Gastroesophageal sphincter (tissue), 3 donors: Measurements from ENCODE around the gene SPDYE2.
"Not testable (repeated sequence)": the region's sequence is repeated elsewhere in the genome, so short reads cannot be mapped to it uniquely, and the experiment has no call there.

ENCODE experiments used
- EP300 ChIP-seq: sonication (generic); formaldehyde crosslinking; IDR thresholded peaks from one replicate; pipeline ENCODE4 v1.6.1; 2017; ENCODE audit warnings: antibody characterized with exemption, mild to moderate bottlenecking
- POLR2A ChIP-seq, 2 donors: fragments of 450-650 bp; IDR thresholded peaks; one replicate each; pipeline ENCODE4 v1.6.1; 2017; ENCODE audit warnings: antibody characterized with exemption in 2 of 2, mild to moderate bottlenecking in 2 of 2, moderate library complexity in 1 of 2
- POLR2AphosphoS5 ChIP-seq: sonication (generic); formaldehyde crosslinking; IDR thresholded peaks from one replicate; pipeline ENCODE4 v1.6.1; 2017; ENCODE audit warnings: antibody characterized with exemption
- TF ChIP-seq, protein P1 (sequence below), 4 experiments: fragments of 200-600 bp in 2 of 4; fragments of 450-650 bp in 2 of 4; sonication (generic) in 1 of 4; IDR thresholded peaks; one replicate each; pipeline ENCODE4 v1.5.1; 2017 to 2019; ENCODE audit warnings: antibody characterized with exemption in 4 of 4, mild to moderate bottlenecking in 2 of 4, moderate library complexity in 2 of 4

DNA sequence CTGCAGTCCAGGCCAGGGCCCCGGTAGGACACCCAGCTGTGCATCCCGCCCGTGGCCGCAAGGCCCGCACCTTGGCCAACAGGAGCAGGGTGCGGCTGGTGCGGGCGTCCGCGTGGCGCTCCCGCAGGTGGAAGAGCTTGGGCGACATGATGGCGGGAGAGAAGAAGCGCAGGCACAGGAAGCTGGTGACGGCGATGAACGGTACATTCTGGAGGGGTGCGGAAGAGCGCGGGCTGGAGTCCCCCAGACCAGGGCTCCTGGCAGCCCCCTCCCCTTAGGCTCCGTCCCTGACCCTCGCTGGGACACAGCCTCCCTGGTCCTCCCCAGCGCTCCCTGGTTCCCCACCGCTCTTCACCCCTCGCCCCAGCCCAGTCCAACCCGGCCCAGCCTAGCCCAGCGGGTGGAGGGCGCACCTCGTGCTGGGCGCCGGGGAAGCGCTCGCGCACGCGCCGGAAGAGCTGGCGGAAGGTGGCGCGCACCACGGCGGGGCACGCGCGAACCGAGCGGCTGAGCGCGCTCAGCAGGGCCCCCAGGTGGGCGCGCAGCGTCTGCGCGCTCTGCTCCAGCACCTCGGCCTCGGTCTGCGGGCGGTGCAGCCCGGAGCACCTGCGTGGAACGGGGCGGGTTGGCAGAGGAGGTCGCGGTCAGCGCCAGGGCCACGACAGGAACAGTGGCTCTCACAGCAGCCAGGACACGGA is 42.8 kb downstream of the SPDYE2 start:
- TF ChIP-seq POLR2AphosphoS5; POLR2A (IDR thresholded peaks at IDR 0.05); EP300: not testable (repeated sequence)
- TF ChIP-seq, protein P1, sequence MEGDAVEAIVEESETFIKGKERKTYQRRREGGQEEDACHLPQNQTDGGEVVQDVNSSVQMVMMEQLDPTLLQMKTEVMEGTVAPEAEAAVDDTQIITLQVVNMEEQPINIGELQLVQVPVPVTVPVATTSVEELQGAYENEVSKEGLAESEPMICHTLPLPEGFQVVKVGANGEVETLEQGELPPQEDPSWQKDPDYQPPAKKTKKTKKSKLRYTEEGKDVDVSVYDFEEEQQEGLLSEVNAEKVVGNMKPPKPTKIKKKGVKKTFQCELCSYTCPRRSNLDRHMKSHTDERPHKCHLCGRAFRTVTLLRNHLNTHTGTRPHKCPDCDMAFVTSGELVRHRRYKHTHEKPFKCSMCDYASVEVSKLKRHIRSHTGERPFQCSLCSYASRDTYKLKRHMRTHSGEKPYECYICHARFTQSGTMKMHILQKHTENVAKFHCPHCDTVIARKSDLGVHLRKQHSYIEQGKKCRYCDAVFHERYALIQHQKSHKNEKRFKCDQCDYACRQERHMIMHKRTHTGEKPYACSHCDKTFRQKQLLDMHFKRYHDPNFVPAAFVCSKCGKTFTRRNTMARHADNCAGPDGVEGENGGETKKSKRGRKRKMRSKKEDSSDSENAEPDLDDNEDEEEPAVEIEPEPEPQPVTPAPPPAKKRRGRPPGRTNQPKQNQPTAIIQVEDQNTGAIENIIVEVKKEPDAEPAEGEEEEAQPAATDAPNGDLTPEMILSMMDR (IDR thresholded peaks at IDR 0.05) = not testable (repeated sequence)
